Airway epithelial cell (primary cell): ENCODE results near the gene CEPT1. TPM values are rescaled to one million over a fixed set of nuclear protein-coding genes. Genes with fewer than 3 reads are reported as not detected.

Experiments used
- total RNA-seq: library from RNA; depleted of rRNA; stranded (reverse); fragments of >200 nt; gene quantifications from 2 replicates; pipeline ENCODE4 v1.2.3, GENCODE V29; 2015

CEPT1 gene
- total RNA-seq = 24.8 and 35.0 TPM in 2 replicates

DNA sequence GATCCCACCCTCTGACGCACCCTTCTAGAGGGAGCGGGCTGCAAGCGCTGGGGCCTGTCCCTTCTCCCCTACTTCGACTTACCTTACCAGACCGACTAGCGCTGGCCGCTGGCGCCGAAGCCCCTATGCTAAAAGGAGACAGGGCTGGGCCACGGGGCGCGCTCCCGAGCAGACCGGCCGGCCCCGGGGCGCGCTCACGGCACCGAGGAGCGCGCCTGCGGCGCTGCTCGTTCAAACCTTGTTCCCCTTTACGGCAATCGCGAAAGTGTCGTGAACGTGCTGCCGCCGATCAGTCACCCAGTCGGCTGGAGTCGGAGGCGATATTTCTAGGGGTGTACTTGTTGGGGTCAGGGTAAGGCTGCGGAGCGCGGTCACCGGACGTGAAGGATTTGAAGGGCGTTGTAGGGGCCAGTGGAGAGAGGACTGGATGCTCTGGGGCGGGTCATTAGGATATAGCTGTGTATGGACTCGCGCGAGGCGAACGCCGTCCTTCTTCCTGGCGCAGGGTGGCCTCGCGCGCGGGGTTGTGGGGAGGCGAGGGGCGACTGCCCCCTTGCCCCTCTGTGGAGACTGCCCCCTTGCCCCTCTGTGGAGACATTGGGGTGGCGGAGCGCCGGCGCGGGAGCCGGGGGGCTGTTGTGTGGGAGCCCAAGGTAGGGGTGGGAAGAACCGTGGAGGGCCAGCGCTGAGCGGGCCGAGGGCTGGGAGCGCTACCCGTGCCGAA is at the start of gene CEPT1, which contains the start of gene DRAM2:
Gene CEPT1, plus strand, starts transcription at position 268 of the 724 bp plus-strand sequence. CDS start 7,492 bp downstream, outside the sequence.
Gene DRAM2, minus strand, starts transcription at position 138 of the 724 bp plus-strand sequence. CDS start 8,539 bp downstream, outside the sequence.

GRCh38 chr1:111199881-111200801 is 60.1 kb downstream of the CEPT1 start, which contains the start of gene DENND2D:
Gene DENND2D, minus strand, starts transcription at chr1:111200646. Its CDS starts 187 bp downstream, at chr1:111200459.

GRCh38 chr1:111227434-111227833 is 87.4 kb downstream of the CEPT1 start, which contains the start of gene CHI3L2:
Gene CHI3L2, plus strand, starts transcription at chr1:111227713. Its CDS starts 17 bp downstream, at chr1:111227730.

Other genes starting within 250 kb of the CEPT1 start
- gene LRIF1, start 176.3 kb upstream of the CEPT1 start, total RNA-seq = 8.8 and 17.0 TPM in 2 replicates
- gene DRAM2, start 130 bp upstream of the CEPT1 start, total RNA-seq = 40.2 and 41.3 TPM in 2 replicates
- gene DENND2D, start 60.4 kb downstream of the CEPT1 start, total RNA-seq = 15.0 and 15.1 TPM in 2 replicates
- 0.28 TPM in 1 of 2 replicates, not detected in the other for gene CHI3L2, start 87.5 kb downstream of the CEPT1 start, total RNA-seq
- not detected in 2 replicates for gene CHIA, start 150.6 kb downstream of the CEPT1 start, total RNA-seq